Measurements from ENCODE around the gene PRXL2B. TPM values are rescaled to one million over a fixed set of nuclear protein-coding genes. Genes with fewer than 3 reads are reported as not detected.
A peak's percentile ranks its signal among the peaks of the same experiment; 100 is the strongest.

Gene PRXL2B
- total RNA-seq, 2 experiments from 2014 or later = 5.2 to 10.4 TPM

GRCh38 chr1:2544875-2545640, 41.5 kb upstream of the PRXL2B start:
- H4K20me1 ChIP-seq (ENCODE audit: insufficient read depth, low read length) = no peaks in the 10 kb centered on the region
- H3K4me3 ChIP-seq (ENCODE audit: low read depth, low read length, poor library complexity, severe bottlenecking) = no peak overlapping the region
- no peaks in the 10 kb centered on the region for H3K9me3 ChIP-seq (ENCODE audit: low read length)
- TF ChIP-seq CTCF (conservative IDR thresholded peaks at IDR 0.05; ENCODE audit: low read length) (no peak), EZH2phosphoT487 (IDR thresholded peaks at IDR 0.05; ENCODE audit: borderline replicate concordance, low read depth, low read length) (no peak)
- ChIA-PET POLR2A (interaction anchor here (0.8 to 3.7 kb wide), 3 partner anchors 19 to 157 kb away, joined by 3 to 15 read pairs (median 11); partner anchors contain the start of gene PANK4), CTCF (ENCODE audit: unreplicated experiment) (no interaction called here)
- H3K79me2 ChIP-seq (ENCODE audit: insufficient read depth, low read depth, low read length) = no peaks in the 10 kb centered on the region
- DNase-seq (ENCODE audit: low spot score) = no peak
- no TSS peak for BruUV-seq (replicated peaks)
- H2AFZ ChIP-seq (ENCODE audit: low read length) = no peak overlapping the region
- H3K4me2 ChIP-seq (ENCODE audit: low read length) = peak overlapping the region; percentile 66; the same call in 1 of the 2 replicates
- H3K27ac ChIP-seq (ENCODE audit: low read depth, low read length, poor library complexity, severe bottlenecking) = no peak overlapping the region
- H3K9me2 ChIP-seq (ENCODE audit: insufficient read depth, low read length) = no peaks in the 10 kb centered on the region
- intact Hi-C loops (cut with micrococcal nuclease; ENCODE audit: unreplicated experiment) = loop anchor here (5.0 kb wide), 1 partner anchor 113 kb away; no protein-coding TSS in a partner anchor
- H3K36me3 ChIP-seq (ENCODE audit: insufficient read depth, low read length) = no peaks in the 10 kb centered on the region
- H3K4me1 ChIP-seq (ENCODE audit: insufficient read depth, low read length, poor library complexity, severe bottlenecking) = peaks cover 38% of the 10 kb centered on the region

DNA sequence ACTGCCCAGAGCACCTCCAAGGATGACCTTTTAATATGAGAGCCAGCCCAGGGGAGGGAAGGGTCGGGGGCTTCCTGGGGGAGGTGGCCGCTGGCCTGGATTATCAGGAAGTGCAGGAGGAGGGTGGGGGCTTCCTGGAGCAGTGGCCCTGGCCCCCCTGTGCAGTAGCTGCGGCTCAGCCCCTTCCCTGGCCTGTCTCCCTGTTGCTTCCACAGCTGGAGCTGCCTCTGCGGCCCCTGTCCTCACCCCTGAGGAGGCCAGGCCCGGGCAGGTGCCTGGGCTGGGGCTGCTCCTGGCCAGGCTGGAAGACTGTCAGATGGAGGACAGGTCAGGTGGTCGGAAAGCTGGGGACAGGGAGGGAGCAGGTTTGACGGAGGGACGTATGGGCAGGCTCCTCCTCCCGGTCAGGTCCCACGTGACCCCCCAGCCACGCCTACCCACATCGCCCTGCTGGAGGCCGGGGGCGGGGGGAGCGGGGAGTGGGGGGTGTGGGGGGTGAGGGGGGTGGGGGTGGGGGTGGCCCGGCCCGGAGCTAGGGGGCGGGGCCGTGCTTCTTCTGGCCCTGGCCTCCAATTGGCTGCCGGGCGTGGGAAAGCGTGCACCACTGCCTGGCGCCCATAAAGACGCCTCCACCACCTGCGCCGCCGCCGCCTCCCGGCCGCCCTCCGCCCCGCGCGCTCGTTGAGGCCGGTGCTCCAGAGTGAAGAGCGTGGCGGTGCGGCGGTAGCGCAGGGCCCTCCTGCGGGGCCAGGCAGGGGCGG, 40.6 kb upstream of the PRXL2B start:
- Histone ChIP-seq H3K4me3 (ENCODE audit: low read depth, low read length, poor library complexity, severe bottlenecking) (peak overlapping the region; percentile 76), H3K9me2 (ENCODE audit: insufficient read depth, low read length) (no peaks in the 10 kb centered on the region), H3K4me1 (ENCODE audit: insufficient read depth, low read length, poor library complexity, severe bottlenecking) (peaks cover 44% of the 10 kb centered on the region), H3K36me3 (ENCODE audit: insufficient read depth, low read length) (no peaks in the 10 kb centered on the region), H4K20me1 (ENCODE audit: insufficient read depth, low read length) (no peaks in the 10 kb centered on the region), H3K4me2 (ENCODE audit: low read length) (peak overlapping the region; percentile 94), H3K9me3 (ENCODE audit: low read length) (no peaks in the 10 kb centered on the region), H3K79me2 (ENCODE audit: insufficient read depth, low read depth, low read length) (no peaks in the 10 kb centered on the region), H2AFZ (ENCODE audit: low read length) (peak overlapping the region; percentile 28; the same call in 1 of the 2 replicates), H3K27ac (ENCODE audit: low read depth, low read length, poor library complexity, severe bottlenecking) (peak overlapping the region; percentile 92)
- BruUV-seq (replicated peaks) = no TSS peak
- POLR2A ChIA-PET = interaction anchor here (0.6 to 3.7 kb wide), 4 partner anchors 19 to 780 kb away, joined by 3 to 15 read pairs (median 7); partner anchors contain the start of gene PANK4
- no peak for TF ChIP-seq CTCF (conservative IDR thresholded peaks at IDR 0.05; ENCODE audit: low read length)
- TF ChIP-seq EZH2phosphoT487 (IDR thresholded peaks at IDR 0.05; ENCODE audit: borderline replicate concordance, low read depth, low read length) = no peak
- CTCF ChIA-PET (ENCODE audit: unreplicated experiment) = no interaction called here
- intact Hi-C loops (cut with micrococcal nuclease; ENCODE audit: unreplicated experiment) = loop anchor here (1.0 to 5.0 kb wide), 2 partner anchors 50 to 114 kb away; no protein-coding TSS in a partner anchor
- DNase-seq (ENCODE audit: low spot score) = peak; percentile 93

All from OCI-LY7 (cell line).